Ishikawa (cell line): ENCODE data around the gene ABHD4.

Experiments used
- CEBPB ChIP-seq: IDR thresholded peaks from 2 replicates; pipeline ENCODE4 v1.6.1; 2012
- CREB1 ChIP-seq: IDR thresholded peaks from 2 replicates; pipeline ENCODE4 v1.6.1; 2012; ENCODE audit warnings: low read depth
- EGR1 ChIP-seq: IDR thresholded peaks from 2 replicates; pipeline ENCODE4 v1.6.1; 2012
- EP300 ChIP-seq: IDR thresholded peaks from 2 replicates; pipeline ENCODE4 v1.6.1; 2012; ENCODE audit warnings: borderline replicate concordance
- FOXM1 ChIP-seq: IDR thresholded peaks from 2 replicates; pipeline ENCODE4 v1.6.1; 2012; ENCODE audit warnings: low read depth, borderline replicate concordance
- NFIC ChIP-seq: IDR thresholded peaks from 2 replicates; pipeline ENCODE4 v1.6.1; 2012
- RAD21 ChIP-seq: IDR thresholded peaks from 2 replicates; pipeline ENCODE4 v1.6.1; 2012; ENCODE audit warnings: low read depth
- TAF1 ChIP-seq: IDR thresholded peaks from 2 replicates; pipeline ENCODE4 v1.6.1; 2012; ENCODE audit warnings: low read depth, mild to moderate bottlenecking
- TCF12 ChIP-seq: IDR thresholded peaks from 2 replicates; pipeline ENCODE4 v1.6.1; 2012; ENCODE audit warnings: low read depth
- TEAD4 ChIP-seq: IDR thresholded peaks from 2 replicates; pipeline ENCODE4 v1.6.1; 2012
- YY1 ChIP-seq: IDR thresholded peaks from 2 replicates; pipeline ENCODE4 v1.6.1; 2012; ENCODE audit warnings: low read depth
- ZBTB7A ChIP-seq: IDR thresholded peaks from 2 replicates; pipeline ENCODE4 v1.6.1; 2012; ENCODE audit warnings: low read depth
- TF ChIP-seq, protein P1 (sequence below): IDR thresholded peaks from 2 replicates; pipeline ENCODE4 v1.6.1; 2012
- TF ChIP-seq, protein P2 (sequence below): IDR thresholded peaks from 2 replicates; pipeline ENCODE4 v1.6.1; 2012; ENCODE audit warnings: low read depth, mild to moderate bottlenecking
- TF ChIP-seq, protein P3 (sequence below): IDR thresholded peaks from 2 replicates; pipeline ENCODE4 v1.6.1; 2012

ABHD4 gene

DNA sequence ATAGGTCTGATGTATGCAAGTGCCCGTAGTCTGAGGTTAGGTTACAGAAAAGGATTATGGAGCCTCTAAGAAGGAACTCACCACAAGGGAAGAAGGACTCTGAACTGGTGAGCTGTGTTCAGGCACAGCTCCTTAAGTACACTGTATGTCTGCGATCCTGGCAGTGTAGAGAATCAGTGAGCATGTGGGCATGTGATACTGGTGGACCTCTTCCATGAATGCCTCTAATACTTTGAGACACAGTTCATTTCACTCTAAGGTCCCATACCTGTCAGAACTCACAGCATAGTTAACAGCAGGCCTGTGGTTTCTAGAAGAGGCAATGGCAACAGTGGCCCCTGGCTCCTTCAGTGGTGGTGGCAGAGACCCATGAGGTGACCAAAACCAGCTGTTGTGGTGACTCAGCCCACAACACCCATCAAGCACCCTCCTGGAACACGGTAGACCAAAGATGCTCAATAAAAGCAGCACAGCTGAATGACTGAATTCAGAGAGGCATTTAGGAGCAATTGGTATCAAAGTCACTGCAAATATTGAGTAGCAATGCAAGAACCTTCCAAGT, 52.9 kb downstream of the ABHD4 start:
- TF ChIP-seq ZBTB7A (no peak), CREB1 (no peak), TCF12 (no peak), CEBPB (no peak)
- TF ChIP-seq, protein P1, sequence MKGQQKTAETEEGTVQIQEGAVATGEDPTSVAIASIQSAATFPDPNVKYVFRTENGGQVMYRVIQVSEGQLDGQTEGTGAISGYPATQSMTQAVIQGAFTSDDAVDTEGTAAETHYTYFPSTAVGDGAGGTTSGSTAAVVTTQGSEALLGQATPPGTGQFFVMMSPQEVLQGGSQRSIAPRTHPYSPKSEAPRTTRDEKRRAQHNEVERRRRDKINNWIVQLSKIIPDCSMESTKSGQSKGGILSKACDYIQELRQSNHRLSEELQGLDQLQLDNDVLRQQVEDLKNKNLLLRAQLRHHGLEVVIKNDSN = no peak
- TF ChIP-seq, protein P2, sequence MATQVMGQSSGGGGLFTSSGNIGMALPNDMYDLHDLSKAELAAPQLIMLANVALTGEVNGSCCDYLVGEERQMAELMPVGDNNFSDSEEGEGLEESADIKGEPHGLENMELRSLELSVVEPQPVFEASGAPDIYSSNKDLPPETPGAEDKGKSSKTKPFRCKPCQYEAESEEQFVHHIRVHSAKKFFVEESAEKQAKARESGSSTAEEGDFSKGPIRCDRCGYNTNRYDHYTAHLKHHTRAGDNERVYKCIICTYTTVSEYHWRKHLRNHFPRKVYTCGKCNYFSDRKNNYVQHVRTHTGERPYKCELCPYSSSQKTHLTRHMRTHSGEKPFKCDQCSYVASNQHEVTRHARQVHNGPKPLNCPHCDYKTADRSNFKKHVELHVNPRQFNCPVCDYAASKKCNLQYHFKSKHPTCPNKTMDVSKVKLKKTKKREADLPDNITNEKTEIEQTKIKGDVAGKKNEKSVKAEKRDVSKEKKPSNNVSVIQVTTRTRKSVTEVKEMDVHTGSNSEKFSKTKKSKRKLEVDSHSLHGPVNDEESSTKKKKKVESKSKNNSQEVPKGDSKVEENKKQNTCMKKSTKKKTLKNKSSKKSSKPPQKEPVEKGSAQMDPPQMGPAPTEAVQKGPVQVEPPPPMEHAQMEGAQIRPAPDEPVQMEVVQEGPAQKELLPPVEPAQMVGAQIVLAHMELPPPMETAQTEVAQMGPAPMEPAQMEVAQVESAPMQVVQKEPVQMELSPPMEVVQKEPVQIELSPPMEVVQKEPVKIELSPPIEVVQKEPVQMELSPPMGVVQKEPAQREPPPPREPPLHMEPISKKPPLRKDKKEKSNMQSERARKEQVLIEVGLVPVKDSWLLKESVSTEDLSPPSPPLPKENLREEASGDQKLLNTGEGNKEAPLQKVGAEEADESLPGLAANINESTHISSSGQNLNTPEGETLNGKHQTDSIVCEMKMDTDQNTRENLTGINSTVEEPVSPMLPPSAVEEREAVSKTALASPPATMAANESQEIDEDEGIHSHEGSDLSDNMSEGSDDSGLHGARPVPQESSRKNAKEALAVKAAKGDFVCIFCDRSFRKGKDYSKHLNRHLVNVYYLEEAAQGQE = no peak

- TF ChIP-seq, protein P2 = no peak
- TF ChIP-seq YY1 = no peak
- TF ChIP-seq EP300 = no peak
- no peak for TF ChIP-seq CREB1
- TF ChIP-seq, protein P3, sequence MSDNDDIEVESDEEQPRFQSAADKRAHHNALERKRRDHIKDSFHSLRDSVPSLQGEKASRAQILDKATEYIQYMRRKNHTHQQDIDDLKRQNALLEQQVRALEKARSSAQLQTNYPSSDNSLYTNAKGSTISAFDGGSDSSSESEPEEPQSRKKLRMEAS = no peak
- TF ChIP-seq TEAD4 = no peak
- TF ChIP-seq NFIC = no peak
- no peak for TF ChIP-seq CEBPB
- TF ChIP-seq RAD21 = no peak
- no peak for TF ChIP-seq FOXM1
- no peak for TF ChIP-seq EGR1
- TF ChIP-seq TCF12 = no peak
- TF ChIP-seq, protein P1 = no peak
- TF ChIP-seq TAF1 = no peak
- no peak for TF ChIP-seq ZBTB7A
These were observed 53.5 kb downstream of the ABHD4 start for GRCh38 chr14:22651586-22651985.

DNA sequence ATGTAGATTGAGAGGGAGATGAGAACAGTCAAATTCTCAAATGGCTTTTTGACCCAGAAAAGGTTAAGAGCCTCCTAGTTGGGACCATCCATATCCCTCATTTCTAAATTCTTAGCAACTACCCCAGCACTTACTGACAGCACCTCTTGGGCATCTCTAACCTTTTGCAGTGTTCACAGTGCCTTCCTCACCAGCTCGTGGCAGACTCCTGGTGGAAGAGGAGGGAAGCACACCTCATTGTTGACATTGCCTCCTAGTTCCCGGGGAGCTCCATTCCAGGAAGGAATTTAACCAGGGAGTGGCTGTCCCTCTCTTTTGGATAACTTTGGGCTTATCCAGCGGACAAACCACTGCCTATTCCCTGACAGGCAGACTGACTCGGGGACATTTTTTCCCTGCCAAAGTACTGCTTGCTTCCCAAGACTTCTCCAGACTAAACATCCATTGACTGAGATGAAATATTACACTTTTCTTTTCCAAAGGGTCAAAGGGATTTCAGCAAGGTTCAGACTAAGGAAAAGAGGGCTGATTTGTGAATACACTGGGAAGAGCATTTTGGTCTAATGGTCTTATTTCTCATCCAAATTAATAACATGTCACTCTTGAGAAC, 55.0 kb downstream of the ABHD4 start:
- TF ChIP-seq RAD21 (peak; percentile 93), YY1 (no peak)

GRCh38 chr14:22656226-22656625, 58.1 kb downstream of the ABHD4 start:
- TF ChIP-seq CEBPB (no peak), TAF1 (no peak), ZBTB7A (no peak), CREB1 (no peak), EGR1 (no peak), FOXM1 (no peak), RAD21 (no peak), EP300 (no peak), TCF12 (no peak), NFIC (no peak), YY1 (no peak), TEAD4 (no peak)
- TF ChIP-seq, protein P1 = no peak
- TF ChIP-seq, protein P3 = no peak
- TF ChIP-seq, protein P2 = no peak
